GM21717 (cell line): ENCODE results near the gene SCAANT1.
A peak's percentile ranks its signal among the peaks of the same experiment; 100 is the strongest.

Source experiments
- ATAC-seq: cut with Tn5 transposase; IDR thresholded peaks from one replicate; pipeline ENCODE4 v1.9.1; 2021; ENCODE audit warnings: mild to moderate bottlenecking, moderate library complexity; ENCODE audit not compliant: unreplicated experiment

SCAANT1 gene

GRCh38 chr3:63864008-63864964, 47.9 kb downstream of the SCAANT1 start:
- peak; percentile 44 for ATAC-seq

GRCh38 chr3:63863150-63864007, 48.8 kb downstream of the SCAANT1 start, which contains the start of the genes ATXN7 and THOC7:
Gene ATXN7, plus strand, starts transcription at chr3:63863867. Its CDS starts 48,732 bp downstream, at chr3:63912599.
Gene THOC7, minus strand, starts transcription at chr3:63863805. Its CDS starts 15 bp downstream, at chr3:63863790.
- ATAC-seq = peak; percentile 70

- ATAC-seq = no peak
These were observed 49.4 kb downstream of the SCAANT1 start for GRCh38 chr3:63862804-63863149.
